Duodenal mucosa (tissue), 2 donors: ENCODE data around the gene PARM1.

Experiments used
- H3K27ac ChIP-seq: one replicate; pipeline ENCODE4 v1.7.0; 2013; ENCODE audit warnings: low read depth, low read length
- H3K27me3 ChIP-seq, 2 donors: one replicate each; pipeline ENCODE4 v1.7.0; 2013; ENCODE audit warnings: low read length in 2 of 2, control low read depth in 1 of 2; ENCODE audit not compliant: insufficient read depth in 2 of 2, control insufficient read depth in 1 of 2
- H3K36me3 ChIP-seq, 2 donors: one replicate each; pipeline ENCODE4 v1.7.0; 2013; ENCODE audit warnings: low read length in 2 of 2, control low read depth in 1 of 2; ENCODE audit not compliant: insufficient read depth in 2 of 2, control insufficient read depth in 1 of 2
- H3K4me1 ChIP-seq, 2 donors: one replicate each; pipeline ENCODE4 v1.7.0; 2013; ENCODE audit warnings: low read length in 2 of 2, control low read depth in 1 of 2; ENCODE audit not compliant: insufficient read depth in 2 of 2, control insufficient read depth in 1 of 2
- H3K4me3 ChIP-seq, 2 donors: one replicate each; pipeline ENCODE4 v1.7.0; 2013; ENCODE audit warnings: low read length in 2 of 2, low read depth in 1 of 2
- H3K9ac ChIP-seq, 2 donors: one replicate each; pipeline ENCODE4 v1.7.0; 2013; ENCODE audit warnings: low read length in 2 of 2, low read depth in 1 of 2
- H3K9me3 ChIP-seq, 2 donors: one replicate each; pipeline ENCODE4 v1.7.0; 2013; ENCODE audit warnings: low read length in 2 of 2, control low read depth in 1 of 2; ENCODE audit not compliant: control insufficient read depth in 1 of 2

The PARM1 gene

DNA sequence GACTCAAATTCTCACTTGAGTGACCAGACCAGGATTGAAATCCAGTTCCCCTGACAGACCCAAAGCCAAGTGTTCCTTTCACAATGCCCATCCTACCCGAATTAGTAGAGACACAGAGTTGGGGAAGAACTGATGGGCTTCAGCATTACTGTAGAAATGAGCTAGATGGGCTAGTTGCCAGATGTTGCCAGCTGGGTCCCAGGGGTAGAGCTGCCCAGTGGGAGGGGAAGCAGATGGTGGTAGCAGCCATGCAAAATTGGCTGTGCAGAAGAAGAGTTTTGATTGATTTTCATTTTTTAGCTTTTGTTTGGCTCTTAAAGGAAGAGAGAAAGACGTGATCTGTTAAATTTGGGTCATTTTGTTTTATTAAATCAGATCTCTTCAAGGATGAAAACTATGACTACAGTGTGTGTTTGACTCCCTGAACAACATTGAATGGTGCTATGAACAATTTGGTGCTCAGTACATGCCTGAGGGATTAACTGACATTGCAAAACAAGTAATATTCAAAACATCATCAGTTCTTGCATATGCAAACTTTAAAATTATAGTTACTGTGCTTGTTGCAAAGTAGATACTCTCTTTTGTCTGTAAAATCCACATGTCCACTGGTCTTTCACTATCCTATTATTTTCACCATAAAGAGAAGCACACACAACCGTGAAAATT is 86.0 kb downstream of the PARM1 start:
- no peaks in the 10 kb centered on the region for H3K27me3 ChIP-seq

DNA sequence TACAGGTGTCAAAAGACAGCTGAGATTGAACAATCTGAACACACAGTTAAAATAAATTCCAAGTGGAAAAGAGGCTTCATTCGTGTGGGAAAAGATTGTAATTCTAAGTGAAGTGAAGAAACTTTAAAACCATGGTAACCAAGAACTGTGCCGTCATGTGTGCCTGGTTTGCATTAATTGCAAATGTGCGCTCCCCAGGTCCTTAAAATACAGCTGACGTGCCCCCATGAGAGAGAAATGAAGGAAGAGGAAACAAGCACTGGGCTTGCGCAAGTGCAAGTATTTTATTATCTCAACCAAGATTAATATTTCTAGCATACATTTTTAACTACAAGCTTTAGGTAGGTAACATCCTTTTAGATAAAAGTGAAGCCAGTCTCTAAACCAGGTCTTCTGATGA is 92.5 kb downstream of the PARM1 start:
- H3K4me3 ChIP-seq: no peak overlapping the region
- H3K27me3 ChIP-seq: no peaks in the 10 kb centered on the region
- H3K36me3 ChIP-seq: no peaks in the 10 kb centered on the region
- no peaks in the 10 kb centered on the region for H3K9me3 ChIP-seq
- peaks cover 0 to 10% of the 10 kb centered on the region in 2 donors for H3K4me1 ChIP-seq
- no peak overlapping the region for H3K27ac ChIP-seq
- H3K9ac ChIP-seq: no peak overlapping the region

More for the DNA sequence above, 86.0 kb downstream of the PARM1 start:
- no peaks in the 10 kb centered on the region for H3K36me3 ChIP-seq
- no peaks in the 10 kb centered on the region for H3K4me1 ChIP-seq
- H3K9me3 ChIP-seq: no peaks in the 10 kb centered on the region
- no peak overlapping the region for H3K9ac ChIP-seq
- no peak overlapping the region for H3K27ac ChIP-seq
- no peak overlapping the region for H3K4me3 ChIP-seq

DNA sequence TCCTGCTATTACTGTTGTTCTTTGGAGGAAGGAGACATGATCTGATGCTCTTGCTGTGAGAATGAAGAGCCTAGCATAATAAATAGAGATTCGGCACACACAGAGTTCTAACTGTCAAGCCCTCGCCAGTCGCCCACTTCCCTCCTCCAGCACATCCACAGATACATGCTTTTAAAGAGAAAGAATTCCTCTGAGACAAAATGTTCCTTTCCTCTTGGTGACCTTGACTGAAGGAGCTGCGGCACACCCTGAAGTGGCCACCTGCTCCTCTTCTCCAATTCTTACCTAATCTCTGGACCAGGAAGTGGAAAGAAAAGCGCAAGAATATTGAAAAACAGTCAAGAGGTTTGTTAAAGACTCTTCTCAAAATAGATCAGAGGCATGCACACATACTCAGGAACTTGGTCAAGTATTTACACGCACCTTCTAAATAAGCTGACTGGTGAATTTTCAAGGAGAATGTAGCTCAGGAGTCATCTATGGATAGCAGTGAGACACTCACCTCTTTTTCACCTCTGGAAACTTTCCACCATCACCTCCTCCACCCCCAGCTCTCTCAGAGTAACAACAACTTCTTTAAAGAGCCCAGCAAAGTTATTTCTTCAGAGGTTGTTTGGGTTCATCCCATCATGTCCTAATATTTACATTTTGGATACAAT is 95.4 kb downstream of the PARM1 start:
- Histone ChIP-seq H3K27ac (no peak overlapping the region), H3K27me3 (no peaks in the 10 kb centered on the region), H3K4me1 (peaks cover 0 to 10% of the 10 kb centered on the region in 2 donors), H3K36me3 (no peaks in the 10 kb centered on the region), H3K9ac (no peak overlapping the region), H3K9me3 (no peaks in the 10 kb centered on the region), H3K4me3 (no peak overlapping the region)

DNA sequence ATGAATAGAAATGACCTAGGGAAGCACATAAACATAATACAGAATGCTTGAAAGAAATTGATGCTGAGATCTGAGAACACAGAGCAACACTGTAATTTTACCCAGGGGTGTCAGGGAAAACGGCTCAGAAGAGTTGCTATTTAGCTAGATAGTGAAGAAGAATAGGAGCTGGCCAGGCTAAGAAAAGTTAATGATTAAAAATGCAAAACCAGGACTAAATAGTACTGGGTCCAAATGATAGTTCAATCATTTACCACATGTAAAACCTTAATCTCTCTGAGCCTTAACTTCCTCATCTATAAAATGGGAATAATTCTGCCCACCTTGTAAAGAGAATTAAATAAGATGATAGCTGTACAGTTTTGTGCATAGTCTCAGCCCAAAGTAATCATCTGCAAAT is 97.1 kb downstream of the PARM1 start:
- Histone ChIP-seq H3K27ac (no peak overlapping the region), H3K36me3 (no peaks in the 10 kb centered on the region), H3K4me1 (peaks cover 0 to 6% of the 10 kb centered on the region in 2 donors), H3K27me3 (no peaks in the 10 kb centered on the region), H3K4me3 (no peak overlapping the region), H3K9me3 (no peaks in the 10 kb centered on the region), H3K9ac (no peak overlapping the region)

DNA sequence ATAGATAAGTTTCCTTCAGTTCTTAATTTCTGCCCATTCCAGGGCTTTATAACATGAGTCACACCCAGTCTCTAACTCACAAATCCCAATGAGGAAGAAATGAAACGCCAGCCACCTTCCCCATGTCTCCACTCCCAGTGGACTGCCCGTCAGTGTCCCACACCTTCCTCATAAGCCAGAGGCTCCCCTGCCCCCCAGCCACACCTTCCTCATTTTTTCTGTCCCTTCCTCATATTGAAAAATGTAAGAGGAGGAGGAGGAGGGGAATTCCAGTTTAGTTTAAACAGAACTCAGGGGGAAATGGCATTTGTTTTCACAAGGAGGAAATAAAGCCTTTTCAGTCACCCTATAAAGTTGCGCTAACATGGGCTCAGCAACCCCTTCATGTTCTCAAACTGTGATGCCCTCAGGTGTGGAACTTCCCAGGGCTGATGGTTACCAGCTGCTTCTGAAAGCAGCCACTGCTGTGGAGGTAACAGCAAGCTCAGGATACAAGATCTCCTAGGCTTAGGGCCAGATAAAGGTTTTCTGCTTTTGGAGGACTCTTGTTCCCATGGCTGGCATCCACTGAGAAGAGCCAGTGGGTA is 97.8 kb downstream of the PARM1 start:
- Histone ChIP-seq H3K4me1 (peaks cover 0 to 6% of the 10 kb centered on the region in 2 donors), H3K27ac (no peak overlapping the region)

DNA sequence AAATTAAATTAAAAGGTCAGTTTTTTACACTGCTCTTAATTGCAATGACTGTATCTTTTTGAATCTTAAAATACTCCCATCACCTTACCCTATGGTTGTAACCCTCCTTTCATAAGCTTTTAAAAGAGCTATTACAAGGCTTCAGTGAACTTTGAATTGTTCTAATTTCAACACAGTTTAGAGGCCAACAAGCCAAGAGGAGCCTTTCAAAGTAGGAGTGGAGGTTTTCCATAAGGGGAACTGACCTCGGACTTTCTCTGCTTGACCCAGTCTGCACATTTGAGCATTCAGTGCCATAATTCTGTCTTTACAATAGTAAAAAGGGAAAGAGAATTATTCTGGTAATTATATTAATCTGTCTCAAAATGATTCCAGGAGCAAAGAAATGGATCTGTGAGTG is 98.9 kb downstream of the PARM1 start:
- H3K36me3 ChIP-seq: no peaks in the 10 kb centered on the region
- no peak overlapping the region for H3K27ac ChIP-seq
- no peak overlapping the region for H3K9ac ChIP-seq
- H3K4me3 ChIP-seq: no peak overlapping the region
- H3K9me3 ChIP-seq: no peaks in the 10 kb centered on the region
- H3K4me1 ChIP-seq: peaks cover 0 to 6% of the 10 kb centered on the region in 2 donors
- H3K27me3 ChIP-seq: no peaks in the 10 kb centered on the region

More for the DNA sequence above, 97.8 kb downstream of the PARM1 start:
- H3K9ac ChIP-seq: no peak overlapping the region
- H3K9me3 ChIP-seq: no peaks in the 10 kb centered on the region
- no peaks in the 10 kb centered on the region for H3K27me3 ChIP-seq
- H3K4me3 ChIP-seq: no peak overlapping the region
- H3K36me3 ChIP-seq: no peaks in the 10 kb centered on the region

DNA sequence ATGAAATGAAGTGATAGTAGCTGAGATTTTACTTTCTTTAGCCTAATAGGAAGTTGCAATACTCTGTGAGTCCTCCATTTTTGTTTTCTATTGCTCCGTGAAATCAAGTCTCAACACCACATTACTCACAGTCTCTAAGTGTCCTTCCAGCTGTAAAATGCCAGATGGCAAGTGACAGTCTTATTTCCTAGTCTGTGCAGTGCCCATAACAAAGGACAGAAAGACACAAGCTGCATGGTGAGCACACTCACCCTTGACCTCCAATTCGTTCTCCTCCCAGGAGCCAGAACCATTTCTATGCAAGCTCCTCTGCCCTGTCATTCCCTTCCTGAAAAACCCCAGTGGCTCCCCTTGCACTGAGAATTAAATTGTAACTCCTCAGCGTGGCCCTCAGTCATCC is 101.6 kb downstream of the PARM1 start:
- no peak overlapping the region for H3K9ac ChIP-seq
- no peaks in the 10 kb centered on the region for H3K27me3 ChIP-seq
- no peaks in the 10 kb centered on the region for H3K36me3 ChIP-seq
- H3K4me3 ChIP-seq: no peak overlapping the region
- H3K27ac ChIP-seq: no peak overlapping the region
- H3K4me1 ChIP-seq: peaks cover 0 to 6% of the 10 kb centered on the region in 2 donors
- no peaks in the 10 kb centered on the region for H3K9me3 ChIP-seq

DNA sequence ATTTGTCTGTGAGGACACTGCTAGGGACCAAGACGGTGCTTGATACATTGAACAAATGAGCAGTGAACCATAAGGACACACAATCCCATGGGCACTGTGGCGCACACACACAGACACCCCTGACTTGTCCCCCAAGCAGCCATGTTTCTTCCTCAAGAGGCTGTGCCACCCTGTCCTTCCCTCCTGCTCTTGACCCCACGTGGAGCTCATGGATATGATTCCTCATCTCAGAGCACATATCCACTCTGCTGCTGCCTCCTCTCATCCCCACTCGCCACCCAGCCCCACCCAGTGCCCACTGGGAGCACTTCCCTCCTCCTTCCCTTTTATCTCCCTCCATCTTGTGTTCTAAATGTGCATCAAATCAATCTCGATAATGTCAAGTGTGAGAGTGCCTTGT is 102.4 kb downstream of the PARM1 start:
- H3K27me3 ChIP-seq: no peaks in the 10 kb centered on the region
- H3K9ac ChIP-seq: no peak overlapping the region
- H3K4me3 ChIP-seq: no peak overlapping the region
- no peaks in the 10 kb centered on the region for H3K36me3 ChIP-seq
- no peaks in the 10 kb centered on the region for H3K9me3 ChIP-seq
- no peak overlapping the region for H3K27ac ChIP-seq
- no peaks in the 10 kb centered on the region for H3K4me1 ChIP-seq

DNA sequence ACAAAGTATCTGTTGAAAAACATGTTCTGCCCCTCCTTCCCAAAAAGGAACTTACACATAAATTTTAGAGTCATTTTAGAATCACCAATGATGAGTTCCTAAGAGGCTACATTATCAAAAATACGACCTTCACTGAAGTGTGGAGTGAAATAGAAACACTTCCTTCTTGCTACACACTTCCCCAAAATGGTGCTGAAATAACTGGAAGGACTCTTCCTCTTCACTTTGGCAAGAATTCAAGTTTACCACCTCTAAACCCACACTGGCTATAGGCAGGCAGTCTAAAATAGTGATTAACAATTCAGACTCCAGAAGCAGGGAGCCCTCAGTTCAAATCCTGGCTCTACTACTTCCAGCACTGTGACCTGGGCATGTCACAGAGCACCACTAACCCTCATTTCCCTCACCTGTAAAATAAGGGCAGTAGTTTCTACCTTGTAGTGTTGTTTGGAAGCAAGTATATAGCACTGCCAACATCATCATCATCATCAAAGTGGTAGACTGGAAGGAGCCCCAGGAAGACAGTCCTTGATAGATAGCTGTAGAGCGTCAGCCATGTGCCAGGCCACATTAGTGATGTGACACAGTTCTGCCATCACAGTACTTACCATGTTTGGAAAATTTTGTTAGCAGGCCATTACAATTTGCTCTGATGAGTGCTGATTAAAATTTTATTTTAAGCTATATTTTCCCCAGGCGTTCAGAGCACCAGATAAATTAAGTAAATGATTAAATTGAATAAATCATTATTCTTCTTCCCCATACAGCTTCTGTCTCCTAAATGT is 103.3 kb downstream of the PARM1 start:
- Histone ChIP-seq H3K9me3 (no peaks in the 10 kb centered on the region), H3K27me3 (peaks cover 0 to 2% of the 10 kb centered on the region in 2 donors), H3K9ac (no peak overlapping the region), H3K27ac (no peak overlapping the region), H3K36me3 (no peaks in the 10 kb centered on the region), H3K4me1 (no peaks in the 10 kb centered on the region), H3K4me3 (no peak overlapping the region)

DNA sequence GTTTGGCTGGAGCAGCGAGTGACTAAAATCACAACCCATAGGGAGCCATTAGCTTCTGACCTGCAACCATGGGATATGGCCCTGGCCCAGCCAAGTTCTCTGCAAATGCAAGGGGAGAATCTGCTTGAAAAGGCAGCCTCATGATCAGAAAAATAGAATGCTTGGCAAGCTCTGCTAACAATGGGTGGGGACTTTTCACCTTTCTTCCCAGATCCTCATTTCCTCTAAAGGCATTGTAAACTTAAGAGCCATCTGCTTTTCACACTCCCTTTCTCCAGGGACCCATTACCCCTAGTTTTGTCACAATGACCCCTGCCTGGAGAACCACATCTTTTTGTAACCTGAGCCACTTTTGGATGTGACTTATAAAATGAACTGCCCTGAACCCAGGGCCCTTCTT is 104.3 kb downstream of the PARM1 start:
- Histone ChIP-seq H3K27me3 (peaks cover 0 to 2% of the 10 kb centered on the region in 2 donors), H3K4me3 (no peak overlapping the region), H3K9ac (no peak overlapping the region), H3K36me3 (no peaks in the 10 kb centered on the region), H3K27ac (no peak overlapping the region), H3K4me1 (no peaks in the 10 kb centered on the region), H3K9me3 (no peaks in the 10 kb centered on the region)
